ENCODE measurements around the gene RYR1. TPM values are rescaled to one million over a fixed set of nuclear protein-coding genes. Genes with fewer than 3 reads are reported as not detected.

The RYR1 gene
- polyA plus RNA-seq, 1 of the 3 experiments (the other 2 are of a cell fraction): under 0.01 TPM

GRCh38 chr19:38412491-38412890 is 21.0 kb upstream of the RYR1 start:
- TF ChIP-seq MXI1 (IDR thresholded peaks at IDR 0.05; ENCODE audit: low read depth, low read length): no peak
- TF ChIP-seq USF2 (IDR thresholded peaks at IDR 0.05; ENCODE audit: borderline replicate concordance, low read depth, low read length): no peak
- TF ChIP-seq PBX3 (IDR thresholded peaks at IDR 0.05): no peak
- TF ChIP-seq JUND (IDR thresholded peaks at IDR 0.05): no peak
- TF ChIP-seq RCOR1 (IDR thresholded peaks at IDR 0.05; ENCODE audit: low read length): no peak
- no peak for TF ChIP-seq YY1 (IDR thresholded peaks at IDR 0.05; ENCODE audit: low read depth)
- TF ChIP-seq RAD21 (IDR thresholded peaks at IDR 0.05; ENCODE audit: low read length): no peak
- no peak for TF ChIP-seq SIN3A (IDR thresholded peaks at IDR 0.05; ENCODE audit: borderline replicate concordance, low read depth, low read length)
- TF ChIP-seq ZBTB33 (IDR thresholded peaks at IDR 0.05; ENCODE audit: borderline replicate concordance, low read depth): no peak
- TF ChIP-seq NFIC (IDR thresholded peaks at IDR 0.05; ENCODE audit: borderline replicate concordance): no peak
- TF ChIP-seq ELF1 (IDR thresholded peaks at IDR 0.05): no peak
- TF ChIP-seq TEAD4 (IDR thresholded peaks at IDR 0.05; ENCODE audit: borderline replicate concordance, insufficient read depth): no peak
- TF ChIP-seq GATA2 (CRISPR knock-in tag; IDR thresholded peaks at IDR 0.05): no peak
- TF ChIP-seq EP300 (IDR thresholded peaks at IDR 0.05; ENCODE audit: borderline replicate concordance in 1 of 2, low read depth in 1 of 2, low read length in 1 of 2): no peak
- no peak for TF ChIP-seq REST (IDR thresholded peaks at IDR 0.05; ENCODE audit: low read depth, low read length)
- TF ChIP-seq MAX (IDR thresholded peaks at IDR 0.05; ENCODE audit: low read depth): no peak
- no peak for TF ChIP-seq FOXM1 (IDR thresholded peaks at IDR 0.05; ENCODE audit: low read depth)
- no peak for TF ChIP-seq MEF2A (IDR thresholded peaks at IDR 0.05; ENCODE audit: borderline replicate concordance, low read depth)
- TF ChIP-seq FOXJ3 (CRISPR knock-in tag; IDR thresholded peaks at IDR 0.05): no peak
- CTCF ChIA-PET: interaction anchor here (4.0 kb wide), 1 partner anchor 9 kb away, joined by 30 read pairs; the partner anchor contains the start of gene FAM98C

More at GRCh38 chr19:38412491-38412890, 21.0 kb upstream of the RYR1 start:
- Histone ChIP-seq H3K4me2 (no peak overlapping the region), H3K27me3 (ENCODE audit: insufficient read depth) (no peaks in the 10 kb centered on the region), H3K9me3 (no peaks in the 10 kb centered on the region), H3K79me2 (ENCODE audit: insufficient read depth) (no peaks in the 10 kb centered on the region), H3K27ac (ENCODE audit: low read depth in 2 of 2, low read length in 1 of 2) (no peak overlapping the region), H2AFZ (ENCODE audit: low read depth) (no peak overlapping the region), H3K9me2 (no peaks in the 10 kb centered on the region), H3K4me3 (ENCODE audit: low read depth in 2 of 2, low read length in 1 of 2) (no peak overlapping the region), H4K20me1 (ENCODE audit: insufficient read depth) (no peaks in the 10 kb centered on the region), H3K4me1 (ENCODE audit: control insufficient read depth in 1 of 2, insufficient read depth in 2 of 2, low read depth in 1 of 2, low read length in 1 of 2) (no peaks in the 10 kb centered on the region), H3K36me3 (replicated peaks in 1 of 2; ENCODE audit: control insufficient read depth in 1 of 2, insufficient read depth in 2 of 2, low read length in 1 of 2) (no peaks in the 10 kb centered on the region), H3F3A (replicated peaks; ENCODE audit: insufficient read depth) (peaks cover 3% of the 10 kb centered on the region), H3K9ac (no peak overlapping the region)
- WGBS (ENCODE audit: low lambda C conversion rate): 84% methylated on average over 7 of the region's 8 CpGs
- POLR2A ChIA-PET: no interaction called here
- DNase-seq: no peak

Measured in SK-N-SH (cell line).